Fibroblast of skin of abdomen (primary cell): ENCODE data around the gene PIAS1.

Experiments used
- DNase-seq: peaks from one replicate; pipeline ENCODE4 v3.0.0-alpha.2; 2013

The PIAS1 gene

DNA sequence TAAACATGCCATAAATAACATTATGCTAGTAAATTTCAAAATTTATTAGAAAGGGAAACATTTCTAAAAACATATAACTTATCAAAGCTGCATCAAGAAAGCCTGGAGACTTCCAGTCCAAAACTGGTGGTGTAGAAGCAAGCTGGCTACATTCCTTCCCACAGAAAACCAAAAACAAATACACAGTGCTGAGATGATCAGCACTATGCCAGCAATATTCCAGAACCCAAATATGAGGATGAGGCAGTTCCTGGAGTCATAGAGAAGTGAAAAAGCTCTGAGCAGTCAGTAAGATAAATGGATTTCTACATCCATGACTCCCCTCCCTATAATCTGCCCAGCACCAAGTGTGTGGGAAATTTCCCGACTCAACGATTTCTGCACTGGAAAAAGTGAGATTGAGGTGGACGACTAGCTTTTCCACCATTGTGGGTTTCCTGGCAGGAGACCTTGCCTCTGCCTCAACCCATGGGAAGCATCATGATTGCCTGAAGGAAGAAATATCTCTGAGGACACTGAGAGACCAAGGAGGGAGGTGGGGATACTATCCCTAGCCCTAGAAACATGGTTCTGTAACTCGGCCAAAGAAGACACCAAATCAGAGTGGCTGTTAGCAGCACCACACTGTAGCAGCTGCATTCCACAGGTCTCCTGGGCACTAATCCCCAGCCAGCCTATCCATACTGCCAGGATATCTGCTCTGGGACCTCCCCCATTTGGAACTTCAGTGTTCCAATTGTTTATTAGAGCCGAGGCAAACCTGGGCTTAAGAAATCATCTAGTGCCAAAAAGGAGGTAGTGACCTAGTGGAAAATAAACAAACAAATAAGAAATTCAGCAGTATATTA is 187.2 kb downstream of the PIAS1 start:
- no peak for DNase-seq
